ENCODE results near the gene OR52H1. TPM values are rescaled to one million over a fixed set of nuclear protein-coding genes. Genes with fewer than 3 reads are reported as not detected.

Gene OR52H1
- total and polyA plus RNA-seq, 2 of the 4 experiments (the other 2 are of a cell fraction), result 0.18 TPM; not detected in 1

DNA sequence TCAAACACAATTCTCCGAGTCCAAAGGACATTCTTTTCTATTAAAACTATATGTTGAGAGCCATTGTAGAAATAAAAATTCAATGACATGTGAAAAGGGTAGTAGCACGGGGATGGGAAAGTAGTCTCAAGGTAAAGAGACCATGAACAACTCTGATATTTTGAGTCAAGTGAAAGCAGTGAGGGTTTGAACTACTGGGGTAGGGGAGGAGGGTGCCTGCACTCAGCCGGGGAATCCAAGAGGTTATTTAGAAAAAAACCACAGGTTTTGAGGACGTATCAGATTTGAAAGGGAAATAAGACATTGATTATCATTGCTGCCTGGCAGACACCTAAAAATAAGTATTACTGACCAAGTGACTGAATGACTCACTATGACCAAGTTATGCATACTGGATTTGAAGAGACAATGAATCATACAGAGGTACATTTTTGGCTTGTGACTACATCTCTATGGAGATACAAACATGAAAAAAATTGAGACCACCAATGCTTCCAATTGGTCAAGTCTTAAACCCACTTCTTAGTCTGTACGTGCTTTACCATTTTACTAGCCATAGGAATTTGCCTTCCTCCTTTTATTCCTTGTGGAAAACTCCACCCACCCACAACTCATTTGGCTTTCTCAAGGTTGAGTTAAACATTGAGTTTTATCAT, 2.2 kb upstream of the OR52H1 start:
- Histone ChIP-seq H3K56ac (ENCODE audit: extremely low read depth, insufficient read depth, low read length) (no peak overlapping the region), H3K23ac (ENCODE audit: low read depth, low read length) (no peak overlapping the region), H2BK5ac (ENCODE audit: low read depth, low read length, poor library complexity, severe bottlenecking) (peak overlapping the region; percentile 34), H4K5ac (ENCODE audit: low read depth, low read length) (no peak overlapping the region), H2AK9ac (replicated peaks; ENCODE audit: low read depth, low read length, poor library complexity) (no peak overlapping the region), H2BK20ac (ENCODE audit: low read depth, low read length) (no peak overlapping the region; the same call in 1 of the 2 replicates), H2BK120ac (ENCODE audit: low read depth, low read length) (no peak overlapping the region), H4K20me1 (ENCODE audit: insufficient read depth, low read length) (no peaks in the 10 kb centered on the region), H3K79me1 (ENCODE audit: low read depth in 1 of 2, low read length in 2 of 2) (no peaks in the 10 kb centered on the region), H3K9me3 (ENCODE audit: control insufficient read depth, insufficient read depth, low read length) (no peaks in the 10 kb centered on the region), H3K14ac (replicated peaks; ENCODE audit: low read depth, low read length) (no peak overlapping the region), H2AK5ac (ENCODE audit: low read depth, low read length) (no peak overlapping the region), H3K4ac (ENCODE audit: low read depth, low read length) (no peak overlapping the region; the same call in 1 of the 2 replicates), H3K27ac (ENCODE audit: insufficient read depth, low read length) (no peak overlapping the region), H3K4me1 (ENCODE audit: control insufficient read depth, insufficient read depth, low read length) (no peaks in the 10 kb centered on the region), H3K4me3 (ENCODE audit: insufficient read depth, low read depth, low read length) (no peak overlapping the region), H3K36me3 (ENCODE audit: control insufficient read depth, insufficient read depth, low read length) (no peaks in the 10 kb centered on the region), H3K4me2 (ENCODE audit: low read depth, low read length) (no peak overlapping the region; the same call in 1 of the 2 replicates), H3K9me1 (ENCODE audit: insufficient read depth, low read length) (no peaks in the 10 kb centered on the region), H3K27me3 (ENCODE audit: control insufficient read depth, insufficient read depth, low read length) (no peaks in the 10 kb centered on the region), H4K8ac (ENCODE audit: low read depth in 2 of 2, low read length in 2 of 2) (peak overlapping the region in 1 of 2 experiments; percentile 28; a peak in 1 of 4 replicates), H3K9ac (ENCODE audit: low read depth, low read length) (no peak overlapping the region), H2AFZ (replicated peaks; ENCODE audit: low read length, poor library complexity) (no peak overlapping the region), H3K18ac (ENCODE audit: low read depth, low read length) (no peak overlapping the region), H4K91ac (ENCODE audit: insufficient read depth, low read depth, low read length) (no peak overlapping the region), H2BK15ac (ENCODE audit: low read depth, low read length) (no peak overlapping the region)
- ChIA-PET POLR2A (ENCODE audit: unreplicated experiment) (no interaction called here), CTCF (interaction anchor here (1.5 kb wide), 1 partner anchor 74 kb away, joined by 7 read pairs; no protein-coding TSS in a partner anchor)
- WGBS, 2 experiments (ENCODE audit: extremely low coverage in 2 of 2, insufficient read length in 1 of 2), result no CpG with 5 or more reads among the region's 5 CpGs
- dilution Hi-C loops (cut with HindIII; ENCODE audit: low sequenced_read_pairs, unreplicated experiment), result no loop called here
- in situ Hi-C loops (cut with MboI; ENCODE audit: low sequenced_read_pairs), result no loop called here
- no peak for TF ChIP-seq RFX5 (IDR thresholded peaks at IDR 0.05; ENCODE audit: low read depth, low read length)
- TF ChIP-seq FOS (IDR thresholded peaks at IDR 0.05; ENCODE audit: low read depth, low read length), result peak; percentile 88
- no peak for TF ChIP-seq NFE2L2 (IDR thresholded peaks at IDR 0.05; ENCODE audit: low read depth, low read length)
- no peak for TF ChIP-seq RAD21 (IDR thresholded peaks at IDR 0.05; ENCODE audit: low read length)
- peak; percentile 40; the same call in 1 of the 2 replicates for TF ChIP-seq BHLHE40 (IDR thresholded peaks at IDR 0.05; ENCODE audit: low read depth, low read length)
- intact Hi-C loops (cut with micrococcal nuclease), result no loop called here
- no TSS peak for BruUV-seq (replicated peaks)
- peak; percentile 72 for ATAC-seq (ENCODE audit: low read depth)
- DNase-seq, result peak; percentile 91

Measured in IMR-90 (cell line).